ENCODE results near the gene GDPD4. TPM values are rescaled to one million over a fixed set of nuclear protein-coding genes. Genes with fewer than 3 reads are reported as not detected.

Gene GDPD4
- total and polyA plus RNA-seq, 10 donors = 0.07 to 1.6 (median 0.22) TPM; not detected in 6

DNA sequence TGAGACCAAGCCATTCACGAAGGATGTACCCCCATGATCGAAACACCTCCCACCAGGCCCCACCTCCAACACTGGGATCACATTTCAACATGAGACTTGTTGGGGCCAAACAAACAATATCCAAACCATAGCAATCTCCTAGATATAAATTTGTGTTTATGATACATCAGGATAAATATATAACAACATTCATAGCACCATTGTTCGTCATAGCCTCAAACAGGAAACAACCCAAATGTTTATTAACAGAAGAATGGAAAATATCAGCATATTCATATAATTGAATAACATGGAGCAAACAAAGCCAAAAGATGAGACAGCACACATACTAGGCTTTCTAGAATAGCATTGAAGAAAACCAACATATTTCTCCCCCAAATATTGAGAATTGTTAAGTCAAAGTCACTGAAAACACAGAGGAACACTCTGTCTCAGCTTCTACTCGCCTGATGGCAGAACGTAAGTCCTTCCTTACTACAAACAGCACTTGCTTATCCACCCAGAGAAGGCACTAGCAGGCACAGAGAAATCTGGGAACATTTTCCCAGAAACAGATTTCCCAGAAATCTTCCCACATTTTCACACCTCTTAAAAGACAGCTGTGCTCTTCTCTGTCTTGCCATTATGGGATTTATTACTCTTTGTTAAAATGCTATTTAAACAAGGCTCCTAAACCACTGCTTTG, 8.1 kb upstream of the GDPD4 start:
- H3K4me1 ChIP-seq = no peaks in the 10 kb centered on the region
- H3K36me3 ChIP-seq = no peaks in the 10 kb centered on the region
- no peaks in the 10 kb centered on the region for H3K27me3 ChIP-seq (replicated peaks in 1 of 7)
- WGBS, 5 donors = 85 to 92% (median 90%) methylated on average over 5 of the region's 5 CpGs
- no peak overlapping the region for H3K4me3 ChIP-seq
- intact Hi-C loops (cut with DNase I; ENCODE audit: low total_unique reads) = no loop called here
- no peak overlapping the region for H3K27ac ChIP-seq
- DNase-seq = no peak
- H3K9me3 ChIP-seq = no peaks in the 10 kb centered on the region
- TF ChIP-seq POLR2A (IDR thresholded peaks at IDR 0.05) (no peak), POLR2AphosphoS5 (IDR thresholded peaks at IDR 0.05) (no peak), CTCF (IDR thresholded peaks at IDR 0.05 in 8 of 11, conservative IDR thresholded peaks at IDR 0.05 in 3 of 11) (no peak)

DNA sequence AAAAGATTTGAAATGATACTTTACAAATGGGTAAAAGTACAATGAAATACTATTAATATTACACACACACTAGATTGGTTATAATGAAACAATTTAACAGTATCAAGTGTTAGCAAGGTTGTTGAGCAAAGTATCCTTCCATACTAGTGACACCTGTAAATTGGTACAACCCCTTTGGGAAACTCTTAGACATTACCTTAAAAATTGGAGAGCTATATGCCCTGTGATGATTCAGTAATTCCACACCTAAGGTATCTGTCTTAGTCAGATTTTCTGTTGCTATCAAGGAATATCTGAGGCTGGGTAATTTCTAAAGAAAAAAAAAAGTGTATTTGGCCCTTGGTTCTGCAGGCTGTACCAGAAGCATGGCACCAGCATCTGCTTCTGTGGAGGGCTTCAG, 7.4 kb upstream of the GDPD4 start:
- Histone ChIP-seq H3K27me3 (replicated peaks in 1 of 7) (no peaks in the 10 kb centered on the region), H3K36me3 (no peaks in the 10 kb centered on the region), H3K4me1 (no peaks in the 10 kb centered on the region), H3K9me3 (no peaks in the 10 kb centered on the region), H3K4me3 (no peak overlapping the region), H3K27ac (no peak overlapping the region)
- no peak for TF ChIP-seq CTCF (IDR thresholded peaks at IDR 0.05 in 8 of 11, conservative IDR thresholded peaks at IDR 0.05 in 3 of 11)
- TF ChIP-seq POLR2AphosphoS5 (IDR thresholded peaks at IDR 0.05) = no peak
- no peak for TF ChIP-seq POLR2A (IDR thresholded peaks at IDR 0.05)
- DNase-seq = no peak
- intact Hi-C loops (cut with DNase I; ENCODE audit: low total_unique reads) = no loop called here

DNA sequence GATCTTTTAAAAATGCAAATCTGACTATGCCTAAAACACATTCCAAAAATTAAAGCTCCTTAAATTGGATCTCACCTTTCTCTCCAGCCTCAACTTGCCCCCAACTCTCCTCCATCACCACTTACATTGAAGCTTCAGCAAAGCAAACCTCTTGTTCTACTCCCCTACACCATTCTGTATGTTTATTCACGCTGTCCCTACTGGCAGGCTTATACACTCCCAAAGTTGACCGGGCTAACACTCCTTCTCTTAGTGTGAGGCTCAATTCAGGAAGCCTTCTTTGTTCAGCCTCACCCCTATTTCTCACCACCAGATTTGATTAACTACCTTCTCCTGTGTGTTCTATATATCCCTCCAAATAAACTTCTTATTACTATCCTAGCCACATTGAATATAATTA, 1.8 kb upstream of the GDPD4 start:
- Histone ChIP-seq H3K4me1 (no peaks in the 10 kb centered on the region), H3K36me3 (no peaks in the 10 kb centered on the region), H3K27ac (no peak overlapping the region), H3K27me3 (replicated peaks in 1 of 7) (no peaks in the 10 kb centered on the region), H3K4me3 (no peak overlapping the region), H3K9me3 (no peaks in the 10 kb centered on the region)
- WGBS, 5 donors = 82 to 97% (median 94%) methylated on average over 2 of the region's 2 CpGs
- TF ChIP-seq CTCF (IDR thresholded peaks at IDR 0.05 in 8 of 11, conservative IDR thresholded peaks at IDR 0.05 in 3 of 11) (no peak), POLR2AphosphoS5 (IDR thresholded peaks at IDR 0.05) (no peak), POLR2A (IDR thresholded peaks at IDR 0.05) (no peak)
- DNase-seq = no peak
- intact Hi-C loops (cut with DNase I; ENCODE audit: low total_unique reads) = no loop called here

GRCh38 chr11:77302752-77303151, 1.3 kb upstream of the GDPD4 start:
- no peaks in the 10 kb centered on the region for H3K4me1 ChIP-seq
- intact Hi-C loops (cut with DNase I; ENCODE audit: low total_unique reads) = no loop called here
- WGBS, 5 donors = 68 to 80% (median 75%) methylated on average over 3 of the region's 3 CpGs

More at GRCh38 chr11:77302752-77303151, 1.3 kb upstream of the GDPD4 start:
- Histone ChIP-seq H3K36me3 (no peaks in the 10 kb centered on the region), H3K27me3 (replicated peaks in 1 of 7) (no peaks in the 10 kb centered on the region), H3K4me3 (no peak overlapping the region), H3K9me3 (no peaks in the 10 kb centered on the region), H3K27ac (no peak overlapping the region)
- DNase-seq = no peak
- no peak for TF ChIP-seq POLR2A (IDR thresholded peaks at IDR 0.05)
- no peak for TF ChIP-seq POLR2AphosphoS5 (IDR thresholded peaks at IDR 0.05)
- TF ChIP-seq CTCF (IDR thresholded peaks at IDR 0.05 in 8 of 11, conservative IDR thresholded peaks at IDR 0.05 in 3 of 11) = no peak

All from spleen (tissue), 11 donors.